Sigmoid colon (tissue), 7 donors: ENCODE results near the gene CDH15. TPM values are rescaled to one million over a fixed set of nuclear protein-coding genes. Genes with fewer than 3 reads are reported as not detected.

Experiments used
- DNase-seq: peaks from one replicate; pipeline ENCODE4 v3.0.0-alpha.2; 2019
- H3K27ac ChIP-seq, 4 donors: fragments of 200-600 bp; sonication (generic); one replicate each; pipeline ENCODE4 v1.5.1; 2016 to 2019; ENCODE audit warnings: mild to moderate bottlenecking in 1 of 4
- H3K27me3 ChIP-seq, 3 donors: fragments of 200-600 bp; sonication (generic); one replicate each; pipeline ENCODE4 v1.5.1; 2019; ENCODE audit warnings: mild to moderate bottlenecking in 1 of 3
- H3K36me3 ChIP-seq, 4 donors: fragments of 200-600 bp; sonication (generic); one replicate each; pipeline ENCODE4 v1.5.1; 2016 to 2019
- H3K4me1 ChIP-seq, 4 donors: fragments of 200-600 bp; sonication (generic); one replicate each; pipeline ENCODE4 v1.5.1; 2017 to 2019
- H3K4me3 ChIP-seq, 4 donors: fragments of 200-600 bp; sonication (generic); one replicate each; pipeline ENCODE4 v1.5.1; 2017 to 2019; ENCODE audit warnings: mild to moderate bottlenecking in 2 of 4, moderate library complexity in 1 of 4
- H3K9me3 ChIP-seq, 4 donors: fragments of 200-600 bp in 3 of 4; sonication (generic) in 3 of 4; one replicate each; pipeline versions ENCODE4 v1.5.1 to v1.6.1; 2013 to 2019
- CTCF ChIP-seq, 4 experiments: fragments of 450-650 bp in 3 of 4; fragments of 200-600 bp in 1 of 4; IDR thresholded peaks; one replicate each; pipeline ENCODE4 v1.5.1; 2016 to 2019; ENCODE audit warnings: antibody characterized with exemption in 4 of 4, mild to moderate bottlenecking in 3 of 4, moderate library complexity in 2 of 4
- EP300 ChIP-seq, 4 donors: sonication (generic); formaldehyde crosslinking; IDR thresholded peaks; one replicate each; pipeline ENCODE4 v1.6.1; 2017; ENCODE audit warnings: antibody characterized with exemption in 4 of 4
- POLR2A ChIP-seq, 2 donors: fragments of 450-650 bp; IDR thresholded peaks; one replicate each; pipeline ENCODE4 v1.6.1; 2016; ENCODE audit warnings: antibody characterized with exemption in 2 of 2, mild to moderate bottlenecking in 2 of 2, moderate library complexity in 2 of 2
- POLR2AphosphoS5 ChIP-seq, 4 donors: sonication (generic); formaldehyde crosslinking; IDR thresholded peaks; one replicate each; pipeline ENCODE4 v1.6.1; 2017; ENCODE audit warnings: antibody characterized with exemption in 4 of 4
- WGBS, 2 donors: extraction: QIAGEN DNeasy Blood & Tissue Kit; methylation state at CpG; one replicate each; pipeline ENCODE4 v1.1.7; 2013; 5-methylcytosine and 5-hydroxymethylcytosine counted together
- intact Hi-C: fragments of 100-400 bp; cut with DNase I; formaldehyde crosslinking; loops from one replicate; pipeline ENCODE4 v1.15.1; 2023
- polyA plus RNA-seq, 3 donors: library from polyadenylated mRNA; stranded (reverse); fragments of 200-250 nt; gene quantifications; one replicate each; pipeline ENCODE4 v1.2.3, GENCODE V29; 2013
- total RNA-seq, 4 donors: library from RNA; depleted of rRNA; stranded (reverse); fragments of >200 nt; gene quantifications; one replicate each; pipeline ENCODE4 v1.1.0, GENCODE V29; 2016
- donor health status: healthy with polysubstance abuse.
- donor health status: Bipolar disorder and iron deficiency.
- donor health status: healthy.

The CDH15 gene
- total and polyA plus RNA-seq, 7 donors = 0.01 TPM; not detected in 6

GRCh38 chr16:89155184-89155679 lies 16.3 kb upstream of the CDH15 start:
- intact Hi-C loops = no loop called here
- TF ChIP-seq EP300 (IDR thresholded peaks at IDR 0.05) = peak in 2 of 4 donors; percentile 55 to 79
- TF ChIP-seq POLR2A (IDR thresholded peaks at IDR 0.05) = no peak
- TF ChIP-seq CTCF (IDR thresholded peaks at IDR 0.05) = no peak
- peak in 3 of 4 donors; percentile 61 to 85 (median 68) for TF ChIP-seq POLR2AphosphoS5 (IDR thresholded peaks at IDR 0.05)

GRCh38 chr16:89155851-89156739 lies 15.5 kb upstream of the CDH15 start:
- H3K4me1 ChIP-seq = peaks cover 0 to 29% (median 25%) of the 10 kb centered on the region in 4 donors
- H3K9me3 ChIP-seq = no peaks in the 10 kb centered on the region
- intact Hi-C loops = no loop called here
- DNase-seq = no peak
- no peaks in the 10 kb centered on the region for H3K27me3 ChIP-seq
- TF ChIP-seq CTCF (IDR thresholded peaks at IDR 0.05) = no peak
- no peak for TF ChIP-seq POLR2A (IDR thresholded peaks at IDR 0.05)
- no peak for TF ChIP-seq EP300 (IDR thresholded peaks at IDR 0.05)
- no peak for TF ChIP-seq POLR2AphosphoS5 (IDR thresholded peaks at IDR 0.05)
- peaks cover 0 to 11% (median 4%) of the 10 kb centered on the region in 4 donors for H3K36me3 ChIP-seq
- WGBS, 2 donors = 28 to 67% methylated on average over 24 of the region's 24 CpGs
- peak overlapping the region in 2 of 4 donors; percentile 45 to 53 for H3K27ac ChIP-seq
- no peak overlapping the region for H3K4me3 ChIP-seq

More at GRCh38 chr16:89155184-89155679, 16.3 kb upstream of the CDH15 start:
- H3K27ac ChIP-seq = peak overlapping the region; percentile 3 to 53 (median 38)
- WGBS, 2 donors = 10 to 51% methylated on average over 19 of the region's 19 CpGs
- no peak overlapping the region for H3K4me3 ChIP-seq
- H3K36me3 ChIP-seq = peaks cover 0 to 18% (median 10%) of the 10 kb centered on the region in 4 donors
- DNase-seq = peak; percentile 91
- H3K4me1 ChIP-seq = peaks cover 0 to 29% (median 25%) of the 10 kb centered on the region in 4 donors
- H3K27me3 ChIP-seq = no peaks in the 10 kb centered on the region
- H3K9me3 ChIP-seq = no peaks in the 10 kb centered on the region

- Histone ChIP-seq H3K36me3 (peaks cover 0 to 2% (median under 1%) of the 10 kb centered on the region in 4 donors), H3K9me3 (no peaks in the 10 kb centered on the region), H3K27me3 (peaks cover 0 to 4% (median 0%) of the 10 kb centered on the region in 3 donors), H3K4me3 (no peak overlapping the region), H3K4me1 (peaks cover 0 to 29% (median 25%) of the 10 kb centered on the region in 4 donors), H3K27ac (no peak overlapping the region)
- WGBS, 2 donors = 65 to 78% methylated on average over 26 of the region's 26 CpGs
- DNase-seq = no peak
- intact Hi-C loops = no loop called here
- TF ChIP-seq CTCF (IDR thresholded peaks at IDR 0.05) (no peak), POLR2AphosphoS5 (IDR thresholded peaks at IDR 0.05) (no peak), POLR2A (IDR thresholded peaks at IDR 0.05) (no peak), EP300 (IDR thresholded peaks at IDR 0.05) (no peak)
These were observed 14.6 kb upstream of the CDH15 start for GRCh38 chr16:89156740-89157645.

GRCh38 chr16:89157778-89158177 lies 13.8 kb upstream of the CDH15 start:
- H3K9me3 ChIP-seq = no peaks in the 10 kb centered on the region
- no peak overlapping the region for H3K27ac ChIP-seq
- no peak for DNase-seq
- peaks cover 0 to 29% (median 25%) of the 10 kb centered on the region in 4 donors for H3K4me1 ChIP-seq
- 92 to 95% methylated on average over 12 of the region's 12 CpGs for WGBS, 2 donors
- H3K4me3 ChIP-seq = no peak overlapping the region
- intact Hi-C loops = no loop called here
- peaks cover 0 to 9% (median 0%) of the 10 kb centered on the region in 3 donors for H3K27me3 ChIP-seq
- TF ChIP-seq POLR2AphosphoS5 (IDR thresholded peaks at IDR 0.05) (no peak), CTCF (IDR thresholded peaks at IDR 0.05) (no peak), POLR2A (IDR thresholded peaks at IDR 0.05) (no peak), EP300 (IDR thresholded peaks at IDR 0.05) (no peak)
- no peaks in the 10 kb centered on the region for H3K36me3 ChIP-seq
